ENCODE measurements around the gene PSMD14. TPM values are rescaled to one million over a fixed set of nuclear protein-coding genes. Genes with fewer than 3 reads are reported as not detected.

The PSMD14 gene
- total RNA-seq, 2 experiments from 2014 or later = 17.1 to 22.1 TPM

DNA sequence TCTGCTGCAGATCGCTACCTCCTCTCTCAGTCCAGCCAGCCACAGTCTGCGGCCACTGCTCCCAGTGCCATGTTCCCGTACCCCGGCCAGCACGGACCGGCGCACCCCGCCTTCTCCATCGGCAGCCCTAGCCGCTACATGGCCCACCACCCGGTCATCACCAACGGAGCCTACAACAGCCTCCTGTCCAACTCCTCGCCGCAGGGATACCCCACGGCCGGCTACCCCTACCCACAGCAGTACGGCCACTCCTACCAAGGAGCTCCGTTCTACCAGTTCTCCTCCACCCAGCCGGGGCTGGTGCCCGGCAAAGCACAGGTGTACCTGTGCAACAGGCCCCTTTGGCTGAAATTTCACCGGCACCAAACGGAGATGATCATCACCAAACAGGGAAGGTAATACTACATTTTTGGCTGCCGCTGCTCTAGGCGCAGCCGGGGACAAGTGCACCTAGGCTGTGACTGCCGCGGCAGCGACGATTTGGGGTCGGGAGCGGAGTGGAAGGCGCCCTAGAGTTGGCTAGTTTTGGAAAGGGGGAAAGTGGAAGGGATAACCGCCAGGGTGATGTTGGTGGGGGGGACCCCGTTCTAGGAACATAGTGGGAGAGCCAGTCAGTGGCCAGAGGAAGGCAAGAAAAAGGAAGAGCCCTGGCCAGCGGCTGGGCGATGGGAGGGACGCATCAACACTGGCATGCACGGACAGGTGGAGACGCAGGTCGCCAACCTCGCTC, 108.6 kb downstream of the PSMD14 start:
- ChIA-PET CTCF (no interaction called here), POLR2A (interaction anchor here (1.5 kb wide), 1 partner anchor 8 kb away, joined by 6 read pairs; no protein-coding TSS in a partner anchor)
- Histone ChIP-seq H3K27me3 (ENCODE audit: control insufficient read depth in 1 of 2, insufficient read depth in 2 of 2, low read length in 2 of 2) (peaks cover 70 to 82% of the 10 kb centered on the region in 2 experiments), H3K4me1 (ENCODE audit: insufficient read depth, low read length) (peaks cover 48% of the 10 kb centered on the region), H3K36me3 (ENCODE audit: insufficient read depth, low read length) (no peaks in the 10 kb centered on the region), H3K27ac (ENCODE audit: low read depth in 1 of 2, low read length in 2 of 2) (no peak overlapping the region), H3K9me3 (ENCODE audit: control insufficient read depth in 1 of 2, insufficient read depth in 1 of 2, low read length in 2 of 2) (peaks cover 0 to 20% of the 10 kb centered on the region in 2 experiments), H3K4me3 (ENCODE audit: low read length) (no peak overlapping the region)
- H3K9me3 Mint-ChIP-seq = no peaks in the 10 kb centered on the region
- TF ChIP-seq, protein P1, sequence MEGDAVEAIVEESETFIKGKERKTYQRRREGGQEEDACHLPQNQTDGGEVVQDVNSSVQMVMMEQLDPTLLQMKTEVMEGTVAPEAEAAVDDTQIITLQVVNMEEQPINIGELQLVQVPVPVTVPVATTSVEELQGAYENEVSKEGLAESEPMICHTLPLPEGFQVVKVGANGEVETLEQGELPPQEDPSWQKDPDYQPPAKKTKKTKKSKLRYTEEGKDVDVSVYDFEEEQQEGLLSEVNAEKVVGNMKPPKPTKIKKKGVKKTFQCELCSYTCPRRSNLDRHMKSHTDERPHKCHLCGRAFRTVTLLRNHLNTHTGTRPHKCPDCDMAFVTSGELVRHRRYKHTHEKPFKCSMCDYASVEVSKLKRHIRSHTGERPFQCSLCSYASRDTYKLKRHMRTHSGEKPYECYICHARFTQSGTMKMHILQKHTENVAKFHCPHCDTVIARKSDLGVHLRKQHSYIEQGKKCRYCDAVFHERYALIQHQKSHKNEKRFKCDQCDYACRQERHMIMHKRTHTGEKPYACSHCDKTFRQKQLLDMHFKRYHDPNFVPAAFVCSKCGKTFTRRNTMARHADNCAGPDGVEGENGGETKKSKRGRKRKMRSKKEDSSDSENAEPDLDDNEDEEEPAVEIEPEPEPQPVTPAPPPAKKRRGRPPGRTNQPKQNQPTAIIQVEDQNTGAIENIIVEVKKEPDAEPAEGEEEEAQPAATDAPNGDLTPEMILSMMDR (IDR thresholded peaks at IDR 0.05) = no peak
- intact Hi-C loops (cut with DNase I, micrococcal nuclease) = loop anchor here in 1 of 2 experiments (5.0 kb wide), 1 partner anchor 280 kb away; no protein-coding TSS in a partner anchor
- H3K36me3 Mint-ChIP-seq (ENCODE audit: low read depth) = no peaks in the 10 kb centered on the region
- H3K27ac Mint-ChIP-seq = no peak overlapping the region
- DNase-seq (peak in 3 of 14 experiments; percentile 4 to 12 (median 8)), ATAC-seq (ENCODE audit: poor library complexity) (no peak)
- H3K4me1 Mint-ChIP-seq (ENCODE audit: low read depth) = peaks cover 52% of the 10 kb centered on the region
- peaks cover 83% of the 10 kb centered on the region for H3K27me3 Mint-ChIP-seq
- H3K4me3 Mint-ChIP-seq = peak overlapping the region; percentile 71

DNA sequence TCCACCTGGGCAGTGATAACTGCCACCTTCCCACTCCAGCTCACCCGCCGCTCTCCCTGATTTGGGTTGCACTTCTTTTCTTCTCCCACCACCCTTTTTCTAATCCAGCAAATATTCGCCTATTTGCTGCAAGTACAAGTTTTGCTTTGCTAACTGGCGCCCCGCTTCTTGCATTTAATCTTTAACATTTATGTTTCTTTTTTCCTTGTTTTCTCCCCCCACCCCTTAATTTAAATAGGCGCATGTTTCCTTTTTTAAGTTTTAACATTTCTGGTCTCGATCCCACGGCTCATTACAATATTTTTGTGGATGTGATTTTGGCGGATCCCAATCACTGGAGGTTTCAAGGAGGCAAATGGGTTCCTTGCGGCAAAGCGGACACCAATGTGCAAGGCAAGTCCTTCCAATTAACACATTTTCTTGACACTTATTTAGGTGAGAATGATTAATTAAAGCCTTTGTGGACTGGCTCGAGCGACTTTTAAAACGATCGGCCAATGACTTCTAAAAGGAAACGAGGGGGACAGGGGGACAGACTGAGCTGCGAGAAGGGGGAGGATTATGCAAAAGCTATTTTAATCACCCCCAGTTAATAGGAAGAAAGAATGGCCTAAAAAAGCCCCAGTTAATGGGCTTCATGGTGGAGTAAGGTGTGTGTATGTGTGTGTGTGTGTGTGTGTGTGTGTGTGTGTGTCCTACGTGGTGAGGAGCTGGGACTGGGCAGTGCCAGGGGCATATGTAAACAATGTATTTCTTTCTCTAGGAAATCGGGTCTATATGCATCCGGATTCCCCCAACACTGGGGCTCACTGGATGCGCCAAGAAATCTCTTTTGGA, 109.4 kb downstream of the PSMD14 start:
- ChIA-PET CTCF (interaction anchor here (0.6 kb wide), 1 partner anchor 150 kb away, joined by 3 read pairs; no protein-coding TSS in a partner anchor), POLR2A (no interaction called here)
- ATAC-seq (ENCODE audit: poor library complexity) = no peak
- Histone ChIP-seq H3K4me3 (ENCODE audit: low read length) (no peak overlapping the region), H3K36me3 (ENCODE audit: insufficient read depth, low read length) (no peaks in the 10 kb centered on the region), H3K27ac (ENCODE audit: low read depth in 1 of 2, low read length in 2 of 2) (no peak overlapping the region), H3K9me3 (ENCODE audit: control insufficient read depth in 1 of 2, insufficient read depth in 1 of 2, low read length in 2 of 2) (peaks cover 0 to 20% of the 10 kb centered on the region in 2 experiments), H3K4me1 (ENCODE audit: insufficient read depth, low read length) (peaks cover 48% of the 10 kb centered on the region), H3K27me3 (ENCODE audit: control insufficient read depth in 1 of 2, insufficient read depth in 2 of 2, low read length in 2 of 2) (peaks cover 77 to 90% of the 10 kb centered on the region in 2 experiments)
- Mint-ChIP-seq H3K27me3 (peaks cover 91% of the 10 kb centered on the region), H3K27ac (no peak overlapping the region), H3K36me3 (ENCODE audit: low read depth) (no peaks in the 10 kb centered on the region), H3K4me1 (ENCODE audit: low read depth) (peaks cover 59% of the 10 kb centered on the region), H3K4me3 (peak overlapping the region; percentile 30), H3K9me3 (no peaks in the 10 kb centered on the region)
- TF ChIP-seq, protein P1 (IDR thresholded peaks at IDR 0.05) = no peak
- intact Hi-C loops (cut with DNase I, micrococcal nuclease) = loop anchor here in 1 of 2 experiments (5.0 kb wide), 1 partner anchor 280 kb away; no protein-coding TSS in a partner anchor
- DNase-seq = no peak

GRCh38 chr2:161418275-161418714, 110.1 kb downstream of the PSMD14 start:
- H3K4me3 Mint-ChIP-seq = no peak overlapping the region
- no peaks in the 10 kb centered on the region for H3K36me3 ChIP-seq (ENCODE audit: insufficient read depth, low read length)
- ATAC-seq (ENCODE audit: poor library complexity) (no peak), DNase-seq (no peak)
- intact Hi-C loops (cut with DNase I, micrococcal nuclease) = loop anchor here in 1 of 2 experiments (5.0 kb wide), 1 partner anchor 281 kb away; no protein-coding TSS in a partner anchor
- H3K9me3 Mint-ChIP-seq = no peaks in the 10 kb centered on the region
- TF ChIP-seq, protein P1 (IDR thresholded peaks at IDR 0.05) = no peak
- H3K9me3 ChIP-seq (ENCODE audit: control insufficient read depth in 1 of 2, insufficient read depth in 1 of 2, low read length in 2 of 2) = peaks cover 0 to 23% of the 10 kb centered on the region in 2 experiments
- no peak overlapping the region for H3K4me3 ChIP-seq (ENCODE audit: low read length)
- no peaks in the 10 kb centered on the region for H3K36me3 Mint-ChIP-seq (ENCODE audit: low read depth)
- peaks cover 92% of the 10 kb centered on the region for H3K27me3 Mint-ChIP-seq
- CTCF ChIA-PET = interaction anchor here (0.6 kb wide), 1 partner anchor 151 kb away, joined by 3 read pairs; no protein-coding TSS in a partner anchor
- no peak overlapping the region for H3K27ac ChIP-seq (ENCODE audit: low read depth in 1 of 2, low read length in 2 of 2)
- H3K27ac Mint-ChIP-seq = no peak overlapping the region
- peaks cover 50% of the 10 kb centered on the region for H3K4me1 ChIP-seq (ENCODE audit: insufficient read depth, low read length)
- POLR2A ChIA-PET = no interaction called here
- peaks cover 84 to 96% of the 10 kb centered on the region in 2 experiments for H3K27me3 ChIP-seq (ENCODE audit: control insufficient read depth in 1 of 2, insufficient read depth in 2 of 2, low read length in 2 of 2)
- peaks cover 65% of the 10 kb centered on the region for H3K4me1 Mint-ChIP-seq (ENCODE audit: low read depth)

All from CD4-positive, alpha-beta T cell (primary cell).